ENCODE data around the gene EMSY. TPM values are rescaled to one million over a fixed set of nuclear protein-coding genes. Genes with fewer than 3 reads are reported as not detected.

EMSY gene
- total RNA-seq, 3 donors from 2014 or later, result 22.9 to 71.3 (median 43.9) TPM

DNA sequence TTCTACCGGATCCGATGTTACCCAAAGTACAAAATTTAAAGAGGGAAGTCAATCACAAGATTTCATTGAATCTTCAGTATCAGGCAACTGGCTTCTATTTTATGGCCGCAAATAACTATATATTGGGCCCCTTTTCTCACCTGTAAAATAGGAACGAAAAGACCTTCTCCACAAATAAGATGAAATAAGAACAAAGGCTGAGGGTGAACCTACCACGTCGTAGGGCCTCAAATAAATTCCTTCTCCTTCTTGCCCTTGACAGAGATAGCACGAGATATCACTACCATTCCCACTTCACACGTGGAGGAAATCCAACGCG, 794 bp upstream of the EMSY start:
- no peak for DNase-seq (ENCODE audit: low spot score in 2 of 2)
- intact Hi-C loops (cut with DNase I; ENCODE audit: low total_unique reads), result loop anchor here (2.0 kb wide), 1 partner anchor 63 kb away; the partner anchor contains the start of genes GVQW3 and THAP12
- no peaks in the 10 kb centered on the region for H3K36me3 ChIP-seq
- H3K4me1 ChIP-seq, result peaks cover 3 to 5% of the 10 kb centered on the region in 2 donors
- TF ChIP-seq, protein P1, sequence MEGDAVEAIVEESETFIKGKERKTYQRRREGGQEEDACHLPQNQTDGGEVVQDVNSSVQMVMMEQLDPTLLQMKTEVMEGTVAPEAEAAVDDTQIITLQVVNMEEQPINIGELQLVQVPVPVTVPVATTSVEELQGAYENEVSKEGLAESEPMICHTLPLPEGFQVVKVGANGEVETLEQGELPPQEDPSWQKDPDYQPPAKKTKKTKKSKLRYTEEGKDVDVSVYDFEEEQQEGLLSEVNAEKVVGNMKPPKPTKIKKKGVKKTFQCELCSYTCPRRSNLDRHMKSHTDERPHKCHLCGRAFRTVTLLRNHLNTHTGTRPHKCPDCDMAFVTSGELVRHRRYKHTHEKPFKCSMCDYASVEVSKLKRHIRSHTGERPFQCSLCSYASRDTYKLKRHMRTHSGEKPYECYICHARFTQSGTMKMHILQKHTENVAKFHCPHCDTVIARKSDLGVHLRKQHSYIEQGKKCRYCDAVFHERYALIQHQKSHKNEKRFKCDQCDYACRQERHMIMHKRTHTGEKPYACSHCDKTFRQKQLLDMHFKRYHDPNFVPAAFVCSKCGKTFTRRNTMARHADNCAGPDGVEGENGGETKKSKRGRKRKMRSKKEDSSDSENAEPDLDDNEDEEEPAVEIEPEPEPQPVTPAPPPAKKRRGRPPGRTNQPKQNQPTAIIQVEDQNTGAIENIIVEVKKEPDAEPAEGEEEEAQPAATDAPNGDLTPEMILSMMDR (IDR thresholded peaks at IDR 0.05), result no peak
- TF ChIP-seq POLR2A (IDR thresholded peaks at IDR 0.05) (no peak), POLR2AphosphoS5 (IDR thresholded peaks at IDR 0.05) (no peak)
- peak overlapping the region; percentile 94 to 97 for H3K27ac ChIP-seq
- H3K4me3 ChIP-seq, result peak overlapping the region; percentile 96 to 100 (median 99)
- no peaks in the 10 kb centered on the region for H3K27me3 ChIP-seq
- no peaks in the 10 kb centered on the region for H3K9me3 ChIP-seq

DNA sequence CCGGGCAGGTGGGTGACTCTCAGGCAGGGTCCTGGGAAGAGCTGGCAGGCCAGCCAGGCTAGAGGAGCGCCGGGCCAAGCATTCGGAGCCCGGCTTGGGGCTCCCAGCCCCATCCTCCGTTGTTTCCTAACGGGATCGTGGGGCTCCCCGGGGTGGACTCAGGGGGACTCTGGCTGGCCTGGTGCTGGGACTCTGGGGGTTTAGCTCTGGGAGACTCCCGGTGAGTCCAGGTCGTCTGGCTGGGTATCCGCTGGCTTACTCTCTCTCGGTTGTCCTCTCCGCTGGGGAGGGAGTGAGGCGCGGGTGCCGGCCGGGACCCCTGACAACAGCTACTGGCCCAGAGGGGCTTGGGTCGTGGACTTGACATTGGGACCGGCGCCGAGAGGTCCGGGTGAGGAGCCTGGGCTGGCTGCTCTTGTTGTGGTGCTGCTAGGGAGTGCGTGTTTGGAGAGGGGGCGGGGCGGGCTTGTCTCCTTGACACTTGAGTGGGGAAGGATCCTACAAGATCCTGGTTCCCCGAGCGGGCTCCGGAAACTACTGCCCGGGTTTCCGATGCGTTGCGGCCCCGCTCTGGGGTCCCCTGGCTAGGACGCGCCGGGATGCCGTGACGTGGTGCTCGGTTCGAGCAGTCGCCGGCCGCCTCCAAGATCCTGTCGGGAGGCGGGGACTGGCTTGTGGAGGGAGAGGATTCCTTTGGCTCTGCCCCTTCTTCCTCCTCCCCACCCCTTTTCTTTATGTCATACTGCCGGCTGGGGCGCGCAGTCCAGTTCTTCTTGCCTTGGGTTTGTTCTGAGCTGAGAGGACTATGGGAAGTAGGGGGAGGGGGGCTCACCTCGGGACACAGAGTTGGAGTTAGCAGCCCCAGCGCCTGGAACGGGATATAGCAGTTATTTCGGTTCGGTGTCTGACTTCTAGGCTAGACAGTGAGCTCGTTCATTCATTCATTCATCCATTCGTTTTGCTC, 585 bp downstream of the EMSY start:
- Histone ChIP-seq H3K4me1 (peaks cover 3 to 5% of the 10 kb centered on the region in 2 donors), H3K36me3 (no peaks in the 10 kb centered on the region), H3K4me3 (peak overlapping the region; percentile 96 to 100 (median 99)), H3K9me3 (no peaks in the 10 kb centered on the region), H3K27me3 (no peaks in the 10 kb centered on the region), H3K27ac (peak overlapping the region; percentile 94 to 97)
- intact Hi-C loops (cut with DNase I; ENCODE audit: low total_unique reads), result loop anchor here (2.0 kb wide), 1 partner anchor 65 kb away; the partner anchor contains the start of genes GVQW3 and THAP12
- TF ChIP-seq POLR2A (IDR thresholded peaks at IDR 0.05) (no peak), POLR2AphosphoS5 (IDR thresholded peaks at IDR 0.05) (peak in 1 of 3 donors; percentile 50)
- TF ChIP-seq, protein P1 (IDR thresholded peaks at IDR 0.05), result peak in 1 of 3 donors; percentile 13
- peak; percentile 58 to 73 for DNase-seq (ENCODE audit: low spot score in 2 of 2)

DNA sequence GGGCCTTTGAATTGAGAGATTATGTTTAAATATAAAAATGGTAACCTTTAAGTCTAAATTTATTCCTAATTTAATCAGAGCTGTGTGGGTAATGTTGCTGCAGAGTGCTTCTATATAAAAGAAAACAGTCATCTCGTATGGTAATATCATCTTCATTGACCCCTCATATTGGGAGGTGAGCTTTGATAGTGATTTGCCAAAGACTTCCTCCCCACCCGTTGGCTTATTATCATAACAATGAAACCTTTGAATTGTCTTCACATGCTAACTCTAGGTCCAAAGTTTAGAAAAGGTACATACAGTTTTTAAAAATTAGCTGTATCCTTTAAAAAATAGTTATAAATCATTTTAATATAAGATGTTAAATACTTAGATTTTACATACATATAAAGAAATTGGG, 3.7 kb downstream of the EMSY start:
- H3K4me1 ChIP-seq, result peaks cover 0 to 3% of the 10 kb centered on the region in 2 donors
- no peak for TF ChIP-seq POLR2A (IDR thresholded peaks at IDR 0.05)
- TF ChIP-seq, protein P1 (IDR thresholded peaks at IDR 0.05), result no peak
- no peak for TF ChIP-seq POLR2AphosphoS5 (IDR thresholded peaks at IDR 0.05)
- no peak overlapping the region for H3K4me3 ChIP-seq
- H3K9me3 ChIP-seq, result no peaks in the 10 kb centered on the region
- DNase-seq (ENCODE audit: low spot score in 2 of 2), result no peak
- H3K27ac ChIP-seq, result no peak overlapping the region
- no peaks in the 10 kb centered on the region for H3K27me3 ChIP-seq
- no peaks in the 10 kb centered on the region for H3K36me3 ChIP-seq
- intact Hi-C loops (cut with DNase I; ENCODE audit: low total_unique reads), result no loop called here

DNA sequence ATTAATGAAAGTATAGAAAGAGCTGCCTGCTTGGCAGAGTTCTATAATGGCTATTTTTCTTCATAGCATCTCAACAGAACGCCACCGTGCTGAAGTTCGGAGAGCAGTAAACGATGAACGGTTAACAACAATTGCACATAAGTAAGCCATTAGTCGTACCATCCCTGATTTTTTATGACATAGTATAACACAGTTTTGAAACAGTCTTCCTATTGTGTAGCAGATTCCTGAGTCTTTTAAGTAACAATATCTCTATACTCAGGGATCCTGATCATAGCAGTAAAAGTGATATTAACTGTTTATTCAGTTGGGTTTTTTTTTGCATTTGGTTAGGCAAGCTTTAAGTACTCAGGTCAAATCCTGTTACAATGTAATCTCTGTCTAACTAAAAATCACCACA, 8.4 kb downstream of the EMSY start:
- TF ChIP-seq POLR2AphosphoS5 (IDR thresholded peaks at IDR 0.05), result no peak
- TF ChIP-seq POLR2A (IDR thresholded peaks at IDR 0.05), result no peak
- TF ChIP-seq, protein P1 (IDR thresholded peaks at IDR 0.05), result no peak
- no peak overlapping the region for H3K4me3 ChIP-seq
- no peaks in the 10 kb centered on the region for H3K9me3 ChIP-seq
- H3K27me3 ChIP-seq, result no peaks in the 10 kb centered on the region
- no peaks in the 10 kb centered on the region for H3K4me1 ChIP-seq
- DNase-seq (ENCODE audit: low spot score in 2 of 2), result no peak
- H3K36me3 ChIP-seq, result no peaks in the 10 kb centered on the region
- intact Hi-C loops (cut with DNase I; ENCODE audit: low total_unique reads), result no loop called here
- H3K27ac ChIP-seq, result no peak overlapping the region

DNA sequence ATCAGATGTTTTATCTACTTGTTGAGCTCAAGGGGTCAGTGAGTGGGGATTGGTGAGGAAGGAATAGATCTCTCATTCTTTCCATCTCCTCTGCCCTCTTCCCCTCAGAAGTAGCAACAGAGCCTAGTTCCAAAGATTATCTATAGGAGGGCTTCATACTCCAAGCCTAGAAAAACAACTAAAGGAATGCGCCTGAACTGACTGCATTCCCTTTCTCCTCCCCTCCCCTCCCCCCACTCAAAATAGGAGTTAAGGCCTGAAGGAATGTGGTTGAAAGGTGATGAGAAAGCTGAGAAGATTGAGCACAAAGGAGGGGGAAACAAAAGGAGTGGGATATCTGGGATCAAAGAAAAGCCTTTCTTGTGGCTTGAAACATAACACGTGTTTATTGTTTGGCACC, 10.5 kb downstream of the EMSY start:
- H3K27me3 ChIP-seq, result no peaks in the 10 kb centered on the region
- H3K27ac ChIP-seq, result no peak overlapping the region
- no peaks in the 10 kb centered on the region for H3K9me3 ChIP-seq
- no peaks in the 10 kb centered on the region for H3K36me3 ChIP-seq
- intact Hi-C loops (cut with DNase I; ENCODE audit: low total_unique reads), result no loop called here
- no peak overlapping the region for H3K4me3 ChIP-seq
- H3K4me1 ChIP-seq, result no peaks in the 10 kb centered on the region
- no peak for DNase-seq (ENCODE audit: low spot score in 2 of 2)
- no peak for TF ChIP-seq POLR2AphosphoS5 (IDR thresholded peaks at IDR 0.05)
- TF ChIP-seq, protein P1 (IDR thresholded peaks at IDR 0.05), result no peak
- TF ChIP-seq POLR2A (IDR thresholded peaks at IDR 0.05), result no peak
